K562 (cell line): Measurements from ENCODE around the gene TIMM23. TPM values are rescaled to one million over a fixed set of nuclear protein-coding genes. Genes with fewer than 3 reads are reported as not detected.

Experiments used
- ATAC-seq: fragments of 200-7000 bp; cut with Tn5 transposase; 3 replicates; pipeline ENCODE4 v1.9.1; 2020; ENCODE audit warnings: moderate library complexity
- BruUV-seq: library from RNA; stranded (reverse); fragments of 400-500 nt; replicated peaks from 2 replicates; lab custom pipeline; 2021; lab: Mats Ljungman, UMichigan
- CTCF ChIA-PET: fragments of 300-600 bp; formaldehyde crosslinking; extraction: SDS; loops from one replicate; lab custom pipeline; 2021; ENCODE audit warnings: low intra/inter-chr PET ratio; lab: Yijun Ruan, JAX
- POLR2A ChIA-PET: fragments of 300-600, 350-650 bp; sonication (Branson Sonifier 250); formaldehyde crosslinking; extraction: SDS; loops from one replicate; lab custom pipeline; 2021; ENCODE audit warnings: antibody characterized with exemption, inconsistent platforms; lab: Yijun Ruan, JAX
- DNase-seq, 4 experiments: peaks; one replicate each; pipeline versions ENCODE4 v3.0.0 to v3.0.0-alpha.2; 2011 to 2018; ENCODE audit warnings: low spot score in 3 of 4, mixed read lengths in 3 of 4; ENCODE audit errors: extremely low read depth in 1 of 4
- FAIRE-seq: peaks from 2 replicates; lab custom pipeline; 2011; peaks lifted over from hg19 to GRCh38; lab: Jason Lieb, UNC
- H2AFZ ChIP-seq: 2 replicates; pipeline ENCODE4 v1.6.0; 2011; ENCODE audit warnings: low read depth, low read length, control low read depth, inconsistent platforms
- H3K27ac ChIP-seq: fragments of 200-600 bp; 3 replicates; pipeline ENCODE4 v1.8.0; 2011; ENCODE audit warnings: low read depth, mild to moderate bottlenecking, control low read depth, inconsistent platforms, low read length, moderate library complexity, mixed read lengths; ENCODE audit errors: extremely low read depth
- H3K27me3 ChIP-seq, 2 experiments: fragments of 300-600 bp in 1 of 2; 2 replicates in 1 of 2; 3 replicates in 1 of 2; pipeline versions ENCODE4 v1.6.0 to v1.8.0; 2011; ENCODE audit warnings: inconsistent platforms in 2 of 2, low read length in 2 of 2, mild to moderate bottlenecking in 1 of 2, mixed read lengths in 1 of 2, moderate library complexity in 1 of 2; ENCODE audit not compliant: control insufficient read depth in 2 of 2, insufficient read depth in 2 of 2
- H3K36me3 ChIP-seq: fragments of 300-600 bp; 3 replicates; pipeline ENCODE4 v1.8.0; 2011; ENCODE audit warnings: mild to moderate bottlenecking, low read length, inconsistent platforms; ENCODE audit not compliant: control insufficient read depth, insufficient read depth
- H3K4me1 ChIP-seq, 2 experiments: fragments of 200-600 bp in 1 of 2; replicated peaks in 1 of 2; 2 replicates in 1 of 2; 3 replicates in 1 of 2; pipeline versions ENCODE4 v1.5.1 to v1.8.0; 2011; ENCODE audit warnings: inconsistent platforms in 2 of 2, low read length in 2 of 2, mild to moderate bottlenecking in 1 of 2, mixed read lengths in 1 of 2, moderate library complexity in 1 of 2; ENCODE audit not compliant: control insufficient read depth in 2 of 2, insufficient read depth in 2 of 2
- H3K4me2 ChIP-seq: 2 replicates; pipeline ENCODE4 v1.6.1; 2011; ENCODE audit warnings: low read length, control low read depth, inconsistent platforms, mixed read lengths; ENCODE audit not compliant: insufficient read depth
- H3K4me3 ChIP-seq: fragments of 200-600 bp; sonication (generic), shearing (Covaris generic); 2 replicates; pipeline ENCODE4 v1.5.1; 2016; ENCODE audit warnings: control low read depth, inconsistent platforms
- H3K79me2 ChIP-seq: fragments of 200-600 bp; 3 replicates; pipeline ENCODE4 v1.8.0; 2011; ENCODE audit warnings: low read length, inconsistent platforms; ENCODE audit not compliant: control insufficient read depth, insufficient read depth
- H3K9ac ChIP-seq, 2 experiments: 2 replicates each; pipeline versions ENCODE4 v1.6.0 to v1.6.1; 2011; ENCODE audit warnings: low read depth in 2 of 2, low read length in 2 of 2, control low read depth in 1 of 2, inconsistent platforms in 1 of 2, mild to moderate bottlenecking in 1 of 2, mixed read lengths in 1 of 2; ENCODE audit not compliant: insufficient read depth in 1 of 2
- H3K9me1 ChIP-seq: one replicate; pipeline ENCODE4 v1.6.0; 2011; ENCODE audit warnings: inconsistent platforms, mild to moderate bottlenecking, low read length, moderate library complexity; ENCODE audit not compliant: control insufficient read depth, insufficient read depth
- H3K9me3 ChIP-seq: replicated peaks from 2 replicates; pipeline ENCODE4 v1.5.1; 2011; ENCODE audit warnings: low read depth, low read length, inconsistent platforms; ENCODE audit not compliant: control insufficient read depth, insufficient read depth
- H4K20me1 ChIP-seq: replicated peaks from 2 replicates; pipeline ENCODE4 v1.6.1; 2011; ENCODE audit warnings: low read length, inconsistent platforms, mixed read lengths; ENCODE audit not compliant: control insufficient read depth, insufficient read depth
- ARID1B ChIP-seq: fragments of 450-650 bp; IDR thresholded peaks from 2 replicates; pipeline ENCODE4 v1.6.1; 2016; ENCODE audit warnings: antibody characterized with exemption, mild to moderate bottlenecking, inconsistent platforms
- BRF1 ChIP-seq: IDR thresholded peaks from 3 replicates; pipeline ENCODE4 v1.6.1; 2011; ENCODE audit warnings: borderline replicate concordance, mild to moderate bottlenecking; ENCODE audit not compliant: insufficient read length; ENCODE audit errors: extremely low read depth
- GTF2E2 ChIP-seq: fragments of 200-800 bp; sonication (Bioruptor generic); IDR thresholded peaks from 2 replicates; pipeline ENCODE4 v1.6.1; 2016; ENCODE audit warnings: missing genetic modification characterization, missing compliant biosample characterization
- HLTF ChIP-seq: fragments of 450-650 bp; IDR thresholded peaks from 2 replicates; pipeline ENCODE4 v1.6.1; 2016
- HMG20A ChIP-seq: fragments of 450-650 bp; formaldehyde crosslinking; conservative IDR thresholded peaks from 2 replicates; pipeline ENCODE4 v1.4.0; 2020; ENCODE audit warnings: mild to moderate bottlenecking, mixed read lengths
- MAFK ChIP-seq: IDR thresholded peaks from 2 replicates; pipeline ENCODE4 v1.6.1; 2011; ENCODE audit warnings: low read length, improper control_type of control experiment
- MYBL2 ChIP-seq, 2 experiments: fragments of 450-650 bp in 1 of 2; sonication (generic) in 1 of 2; formaldehyde crosslinking in 1 of 2; IDR thresholded peaks; 2 replicates each; pipeline versions ENCODE4 v1.6.1 to v1.8.1; 2017 to 2022; ENCODE audit warnings: borderline replicate concordance in 1 of 2, inconsistent platforms in 1 of 2, low read depth in 1 of 2, mild to moderate bottlenecking in 1 of 2, missing genetic modification reagents in 1 of 2, moderate library complexity in 1 of 2
- MYC ChIP-seq, 2 experiments: fragments of 250-450 bp in 1 of 2; sonication (Bioruptor Pico) in 1 of 2; IDR thresholded peaks; 2 replicates each; pipeline versions ENCODE4 v1.5.1 to v1.6.1; 2012 to 2021; ENCODE audit warnings: low read depth in 2 of 2, borderline replicate concordance in 1 of 2, improper control_type of control experiment in 1 of 2, low read length in 1 of 2, mild to moderate bottlenecking in 1 of 2, moderate library complexity in 1 of 2
- NR3C1 ChIP-seq: sonication (generic); formaldehyde crosslinking; IDR thresholded peaks from 2 replicates; pipeline ENCODE4 v1.8.1; 2022; ENCODE audit warnings: missing genetic modification reagents
- POLR2AphosphoS2 ChIP-seq: IDR thresholded peaks from 2 replicates; pipeline ENCODE4 v1.6.1; 2012; ENCODE audit warnings: low read length, improper control_type of control experiment
- RBM15 ChIP-seq: fragments of 200-400 bp; formaldehyde crosslinking; IDR thresholded peaks from 2 replicates; pipeline ENCODE4 v1.6.1; 2018; ENCODE audit warnings: mild to moderate bottlenecking, low read length, moderate library complexity; ENCODE audit not compliant: insufficient read depth
- SIN3B ChIP-seq: fragments of 450-650 bp; IDR thresholded peaks from 2 replicates; pipeline ENCODE4 v1.6.1; 2017; ENCODE audit warnings: low read depth, mild to moderate bottlenecking, moderate library complexity
- STAG1 ChIP-seq: sonication (generic); formaldehyde crosslinking; IDR thresholded peaks from 2 replicates; pipeline ENCODE4 v1.5.0; 2020; ENCODE audit warnings: missing genetic modification reagents, borderline replicate concordance
- ZNF384 ChIP-seq: IDR thresholded peaks from 2 replicates; pipeline ENCODE4 v1.6.1; 2012; ENCODE audit warnings: low read depth, low read length, improper control_type of control experiment
- ZNF408 ChIP-seq: fragments of 250-450 bp; sonication (Bioruptor Pico); IDR thresholded peaks from 2 replicates; pipeline ENCODE4 v1.4.0; 2020; ENCODE audit warnings: low read depth, mild to moderate bottlenecking, moderate library complexity
- ZNF57 ChIP-seq: fragments of 450-650 bp; formaldehyde crosslinking; IDR thresholded peaks from 2 replicates; pipeline ENCODE4 v1.4.0; 2020; ENCODE audit warnings: mild to moderate bottlenecking, moderate library complexity
- ZNF76 ChIP-seq: fragments of 250-450 bp; sonication (Bioruptor Pico); IDR thresholded peaks from 2 replicates; pipeline ENCODE4 v1.4.0; 2020; ENCODE audit warnings: mild to moderate bottlenecking, moderate library complexity, borderline replicate concordance
- WGBS: fragments of 100-300 bp; shearing (Covaris generic); methylation state at CpG from one replicate; pipeline ENCODE4 v1.1.6; 2016; ENCODE audit warnings: low coverage, mixed read lengths; ENCODE audit not compliant: insufficient coverage; ENCODE audit errors: missing lambda C conversion rate; 5-methylcytosine and 5-hydroxymethylcytosine counted together
- in situ Hi-C: fragments of 300-500 bp; cut with MboI; formaldehyde crosslinking; loops from 4 replicates; pipeline ENCODE4 v1.15.0; 2018; ENCODE audit warnings: inconsistent platforms, mixed read lengths
- intact Hi-C: fragments of 100-400 bp; cut with micrococcal nuclease; formaldehyde crosslinking; loops from 2 replicates; pipeline ENCODE4 v1.14.2; 2022
- polyA plus RNA-seq, 8 experiments: library from polyadenylated mRNA; depleted of rRNA in 4 of 8; stranded (reverse) in 5 of 8; unstranded in 3 of 8; fragments of >200 nt; fragmentation: Nextera tagmentation in 2 of 8; fragmentation: Illumina TruSeq in 1 of 8; extraction: Ambion mirVana in 2 of 8; extraction: Trizol in 1 of 8; gene quantifications; 2 replicates each; pipeline versions ENCODE4 v1.2.1 to v1.2.3, GENCODE V29; 2011 to 2014; ENCODE audit warnings: inconsistent platforms in 1 of 8, missing spikeins in 1 of 8
- total RNA-seq, 7 experiments: library from RNA; depleted of rRNA in 6 of 7; stranded (reverse); fragments of >200 nt in 6 of 7; fragmentation: Illumina TruSeq in 2 of 7; extraction: Trizol in 2 of 7; gene quantifications; 2 replicates each; pipeline versions ENCODE4 v1.2.1 to v1.2.3, GENCODE V29; 2011 to 2021; ENCODE audit warnings: low replicate concordance in 1 of 7
- TF ChIP-seq, protein P1 (sequence below): fragments of 450-650 bp; formaldehyde crosslinking; IDR thresholded peaks from 2 replicates; pipeline ENCODE4 v1.4.0; 2020; ENCODE audit warnings: mild to moderate bottlenecking
- TF ChIP-seq, protein P2 (sequence below), 3 experiments: IDR thresholded peaks in 2 of 3; conservative IDR thresholded peaks in 1 of 3; 2 replicates each; pipeline ENCODE4 v1.5.1; 2011 to 2012; ENCODE audit warnings: low read length in 3 of 3, mild to moderate bottlenecking in 3 of 3, control low read depth in 2 of 3, improper control_type of control experiment in 1 of 3, inconsistent platforms in 1 of 3, low read depth in 1 of 3, mixed read lengths in 1 of 3, moderate library complexity in 1 of 3; ENCODE audit not compliant: insufficient read depth in 2 of 3

TIMM23 gene
- total and polyA plus RNA-seq, 9 of the 15 experiments (the other 6 are each of a cell fraction or from before 2014, with no cell fraction given), result 148 to 280 (median 183) TPM

DNA sequence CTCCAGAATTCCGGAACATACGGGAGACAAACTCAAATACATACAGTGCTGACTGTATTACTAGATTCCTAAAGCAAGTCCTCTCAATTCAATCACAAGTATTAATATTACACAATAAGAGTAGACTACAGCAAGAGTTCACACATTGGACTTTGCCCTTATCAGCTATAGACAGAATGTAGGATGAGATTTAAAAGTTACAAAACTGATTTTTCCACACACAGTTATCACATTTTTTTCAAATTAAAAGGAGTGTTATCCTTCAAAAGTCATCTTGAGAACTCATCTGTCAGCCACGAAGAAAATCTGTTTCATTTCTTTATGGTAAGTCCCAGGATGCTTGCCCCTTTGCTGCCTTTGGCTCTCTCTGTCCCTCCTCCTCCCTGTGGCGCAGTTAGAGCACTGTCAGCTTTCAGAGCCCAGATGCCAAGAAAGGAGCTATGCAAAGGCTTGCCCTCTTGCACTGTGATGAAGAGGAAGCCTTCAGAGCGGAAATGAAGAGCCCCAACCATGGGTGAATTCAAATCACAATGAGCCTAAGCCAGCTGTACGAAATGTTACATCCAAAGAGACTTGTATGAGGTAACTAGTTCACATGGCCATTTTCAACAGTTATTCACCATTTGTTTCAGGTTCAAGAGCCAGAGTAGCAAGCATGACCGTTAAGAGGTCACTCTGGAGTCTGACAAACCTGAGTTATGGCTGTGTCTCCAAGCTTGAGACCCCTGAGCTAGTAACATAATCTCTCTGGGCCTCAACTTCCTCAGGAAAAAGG is 47.5 kb downstream of the TIMM23 start:
- Histone ChIP-seq H2AFZ (no peak overlapping the region), H4K20me1 (peaks cover 19% of the 10 kb centered on the region), H3K9me3 (no peaks in the 10 kb centered on the region), H3K36me3 (peaks cover 58% of the 10 kb centered on the region), H3K79me2 (peaks cover 100% of the 10 kb centered on the region), H3K9me1 (no peaks in the 10 kb centered on the region), H3K4me3 (peak overlapping the region; percentile 1; the same call in 1 of the 2 replicates), H3K27ac (peak overlapping the region; percentile 83), H3K9ac (peak overlapping the region in 1 of 2 experiments; percentile 25; a peak in 2 of 4 replicates), H3K4me2 (peak overlapping the region; percentile 87), H3K4me1 (peaks cover 32 to 59% of the 10 kb centered on the region in 2 experiments), H3K27me3 (no peaks in the 10 kb centered on the region)
- FAIRE-seq, result no peak
- BruUV-seq, result no TSS peak
- WGBS, result 49% methylated on average over 7 of the region's 7 CpGs
- intact Hi-C loops, result loop anchor here (2.0 to 5.0 kb wide), 4 partner anchors 19 to 1012 kb away; no protein-coding TSS in a partner anchor
- CTCF ChIA-PET, result no interaction called here
- ATAC-seq, result no peak
- in situ Hi-C loops, result no loop called here
- no peak for DNase-seq
- POLR2A ChIA-PET, result interaction anchor here (0.6 to 11.8 kb wide), 4 partner anchors 9 to 234 kb away, joined by 4 to 136 read pairs (median 26); no protein-coding TSS in a partner anchor
- TF ChIP-seq RBM15 (no peak), ZNF408 (CRISPR knock-in tag) (no peak), ZNF76 (CRISPR knock-in tag) (no peak), ZNF384 (no peak), MAFK (no peak), HLTF (no peak), GTF2E2 (tag) (no peak), ARID1B (peak; percentile 72), STAG1 (CRISPR knock-in tag) (no peak), MYC (IDR thresholded peaks at IDR 0.05; ENCODE audit: low read depth, low read length) (no peak), MYC (CRISPR knock-in tag; IDR thresholded peaks at IDR 0.05; ENCODE audit: borderline replicate concordance, low read depth) (no peak), POLR2AphosphoS2 (no peak), HMG20A (CRISPR knock-in tag) (peak; percentile 73; the same call in 1 of the 2 replicates), SIN3B (no peak), NR3C1 (CRISPR knock-in tag) (no peak), BRF1 (no peak), ZNF57 (CRISPR knock-in tag) (no peak), MYBL2 (IDR thresholded peaks at IDR 0.05; ENCODE audit: low read depth) (no peak), MYBL2 (CRISPR knock-in tag; IDR thresholded peaks at IDR 0.05; ENCODE audit: borderline replicate concordance) (no peak)
- TF ChIP-seq, protein P1, sequence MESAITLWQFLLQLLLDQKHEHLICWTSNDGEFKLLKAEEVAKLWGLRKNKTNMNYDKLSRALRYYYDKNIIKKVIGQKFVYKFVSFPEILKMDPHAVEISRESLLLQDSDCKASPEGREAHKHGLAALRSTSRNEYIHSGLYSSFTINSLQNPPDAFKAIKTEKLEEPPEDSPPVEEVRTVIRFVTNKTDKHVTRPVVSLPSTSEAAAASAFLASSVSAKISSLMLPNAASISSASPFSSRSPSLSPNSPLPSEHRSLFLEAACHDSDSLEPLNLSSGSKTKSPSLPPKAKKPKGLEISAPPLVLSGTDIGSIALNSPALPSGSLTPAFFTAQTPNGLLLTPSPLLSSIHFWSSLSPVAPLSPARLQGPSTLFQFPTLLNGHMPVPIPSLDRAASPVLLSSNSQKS (CRISPR knock-in tag), result no peak
- TF ChIP-seq, protein P2, sequence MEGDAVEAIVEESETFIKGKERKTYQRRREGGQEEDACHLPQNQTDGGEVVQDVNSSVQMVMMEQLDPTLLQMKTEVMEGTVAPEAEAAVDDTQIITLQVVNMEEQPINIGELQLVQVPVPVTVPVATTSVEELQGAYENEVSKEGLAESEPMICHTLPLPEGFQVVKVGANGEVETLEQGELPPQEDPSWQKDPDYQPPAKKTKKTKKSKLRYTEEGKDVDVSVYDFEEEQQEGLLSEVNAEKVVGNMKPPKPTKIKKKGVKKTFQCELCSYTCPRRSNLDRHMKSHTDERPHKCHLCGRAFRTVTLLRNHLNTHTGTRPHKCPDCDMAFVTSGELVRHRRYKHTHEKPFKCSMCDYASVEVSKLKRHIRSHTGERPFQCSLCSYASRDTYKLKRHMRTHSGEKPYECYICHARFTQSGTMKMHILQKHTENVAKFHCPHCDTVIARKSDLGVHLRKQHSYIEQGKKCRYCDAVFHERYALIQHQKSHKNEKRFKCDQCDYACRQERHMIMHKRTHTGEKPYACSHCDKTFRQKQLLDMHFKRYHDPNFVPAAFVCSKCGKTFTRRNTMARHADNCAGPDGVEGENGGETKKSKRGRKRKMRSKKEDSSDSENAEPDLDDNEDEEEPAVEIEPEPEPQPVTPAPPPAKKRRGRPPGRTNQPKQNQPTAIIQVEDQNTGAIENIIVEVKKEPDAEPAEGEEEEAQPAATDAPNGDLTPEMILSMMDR (IDR thresholded peaks at IDR 0.05 in 2 of 3, conservative IDR thresholded peaks at IDR 0.05 in 1 of 3; ENCODE audit: insufficient read depth in 2 of 3, low read depth in 1 of 3, low read length in 3 of 3), result no peak
